GM19238 (cell line): ENCODE data around the gene SEC31A.
"Not testable (repeated sequence)": the region's sequence is repeated elsewhere in the genome, so short reads cannot be mapped to it uniquely, and the experiment has no call there.

ENCODE experiments used
- DNase-seq: peaks from one replicate; pipeline ENCODE4 v3.0.0; 2011; ENCODE audit warnings: low spot score; ENCODE audit not compliant: insufficient read length

The SEC31A gene

GRCh38 chr4:82892467-82892802, 1.5 kb upstream of the SEC31A start:
- DNase-seq: no peak

GRCh38 chr4:82891707-82892466, 934 bp upstream of the SEC31A start:
- DNase-seq: no peak

GRCh38 chr4:82890528-82890900, 439 bp downstream of the SEC31A start:
- DNase-seq: no peak

- DNase-seq: no peak
Measured at GRCh38 chr4:82889287-82889686, 1.7 kb downstream of the SEC31A start.

- no peak for DNase-seq
Measured at GRCh38 chr4:82886147-82886942, 4.6 kb downstream of the SEC31A start.

- no peak for DNase-seq
Measured at GRCh38 chr4:82885410-82885809, 5.5 kb downstream of the SEC31A start.

GRCh38 chr4:82868572-82868971, 22.4 kb downstream of the SEC31A start:
- no peak for DNase-seq

- no peak for DNase-seq
Measured at GRCh38 chr4:82866706-82867385, 24.1 kb downstream of the SEC31A start.

GRCh38 chr4:82866033-82866432, 24.9 kb downstream of the SEC31A start:
- DNase-seq: not testable (repeated sequence)

- DNase-seq: no peak
Measured at GRCh38 chr4:82865592-82865991, 25.4 kb downstream of the SEC31A start.

GRCh38 chr4:82864336-82864979, 26.5 kb downstream of the SEC31A start:
- DNase-seq: no peak

GRCh38 chr4:82861529-82861928, 29.4 kb downstream of the SEC31A start:
- DNase-seq: no peak

GRCh38 chr4:82860487-82860886, 30.5 kb downstream of the SEC31A start:
- not testable (repeated sequence) for DNase-seq

GRCh38 chr4:82852751-82853285, 38.1 kb downstream of the SEC31A start:
- DNase-seq: no peak

GRCh38 chr4:82851885-82852750, 38.8 kb downstream of the SEC31A start:
- no peak for DNase-seq

GRCh38 chr4:82851318-82851717, 39.6 kb downstream of the SEC31A start:
- DNase-seq: no peak

GRCh38 chr4:82850684-82851083, 40.3 kb downstream of the SEC31A start:
- DNase-seq: no peak

- no peak for DNase-seq
Measured at GRCh38 chr4:82848706-82849105, 42.2 kb downstream of the SEC31A start.

- DNase-seq: no peak
Measured at GRCh38 chr4:82842593-82842992, 48.4 kb downstream of the SEC31A start.

GRCh38 chr4:82839624-82840023, 51.3 kb downstream of the SEC31A start:
- DNase-seq: no peak
